Stimulated activated CD4-positive, alpha-beta T cell treated with anti-CD3 and anti-CD28 coated beads, Interleukin-15, amount 100 ng/mL, for 1 hour (primary cell): ENCODE results near the gene USP48.

Experiments
- DNase-seq, 2 donors: peaks; one replicate each; pipeline ENCODE4 v3.0.0-alpha.2; 2020; ENCODE audit warnings: low read depth in 1 of 2, low spot score in 1 of 2

Gene USP48

DNA sequence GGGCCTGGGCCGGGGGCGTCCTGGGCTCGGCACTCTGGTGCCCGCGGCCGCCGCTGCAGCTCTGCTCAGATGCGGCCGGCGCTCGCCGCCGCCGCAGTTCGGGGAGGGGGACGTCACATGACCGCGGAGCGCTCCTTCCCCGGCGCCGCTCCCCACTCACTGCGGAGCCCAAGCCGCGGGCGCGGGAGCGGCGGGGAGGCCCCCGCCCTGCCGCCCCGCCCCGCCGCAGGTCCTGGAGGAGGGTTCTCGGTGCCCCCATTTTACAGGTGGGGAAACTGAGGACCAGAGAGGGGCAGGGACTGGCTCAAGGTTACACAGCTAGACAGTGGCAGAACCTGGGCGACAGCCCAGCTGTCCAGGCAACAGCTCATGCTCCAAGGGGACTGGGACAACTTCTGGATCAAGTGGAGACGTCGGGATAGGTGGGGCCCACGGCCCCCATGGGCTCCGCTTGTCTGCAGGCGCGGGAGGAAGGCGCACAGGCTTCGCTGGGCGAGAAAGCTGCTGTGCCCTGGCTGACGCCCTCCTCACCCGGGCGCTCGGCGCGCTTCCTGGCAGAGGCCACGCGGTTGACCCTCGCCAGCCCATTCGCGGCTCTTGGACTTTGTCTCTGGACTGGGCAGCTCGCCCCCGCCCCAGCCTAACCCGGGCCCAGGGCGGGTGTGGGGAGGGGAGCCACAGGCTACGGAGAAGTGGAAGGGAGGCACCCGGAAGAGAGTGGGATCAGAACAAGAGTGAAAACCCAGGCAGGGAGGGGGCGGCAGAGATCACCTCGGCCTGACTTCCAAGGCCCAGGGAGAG, 113.5 kb downstream of the USP48 start, which contains the start of gene RAP1GAP:
Gene RAP1GAP, minus strand, starts transcription at position 100 of the 801 bp plus-strand sequence. CDS start 49,325 bp downstream, outside the sequence.
- no peak for DNase-seq

DNA sequence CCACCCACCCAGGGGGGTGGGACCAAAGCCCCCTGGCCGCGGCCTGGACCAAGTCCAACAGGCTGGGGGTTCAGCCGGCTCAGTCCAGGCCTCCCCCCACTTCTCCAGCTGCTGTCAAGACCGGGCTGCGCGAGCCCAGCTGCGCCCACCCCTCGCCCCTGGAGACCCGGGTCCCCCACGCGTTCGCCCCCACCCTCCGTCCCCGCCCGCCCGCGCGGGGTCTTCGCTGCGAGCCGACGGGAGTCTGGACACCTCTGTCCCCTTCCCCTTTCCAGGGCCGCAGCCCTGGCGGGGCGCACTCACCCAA, 114.0 kb downstream of the USP48 start:
- no peak for DNase-seq

DNA sequence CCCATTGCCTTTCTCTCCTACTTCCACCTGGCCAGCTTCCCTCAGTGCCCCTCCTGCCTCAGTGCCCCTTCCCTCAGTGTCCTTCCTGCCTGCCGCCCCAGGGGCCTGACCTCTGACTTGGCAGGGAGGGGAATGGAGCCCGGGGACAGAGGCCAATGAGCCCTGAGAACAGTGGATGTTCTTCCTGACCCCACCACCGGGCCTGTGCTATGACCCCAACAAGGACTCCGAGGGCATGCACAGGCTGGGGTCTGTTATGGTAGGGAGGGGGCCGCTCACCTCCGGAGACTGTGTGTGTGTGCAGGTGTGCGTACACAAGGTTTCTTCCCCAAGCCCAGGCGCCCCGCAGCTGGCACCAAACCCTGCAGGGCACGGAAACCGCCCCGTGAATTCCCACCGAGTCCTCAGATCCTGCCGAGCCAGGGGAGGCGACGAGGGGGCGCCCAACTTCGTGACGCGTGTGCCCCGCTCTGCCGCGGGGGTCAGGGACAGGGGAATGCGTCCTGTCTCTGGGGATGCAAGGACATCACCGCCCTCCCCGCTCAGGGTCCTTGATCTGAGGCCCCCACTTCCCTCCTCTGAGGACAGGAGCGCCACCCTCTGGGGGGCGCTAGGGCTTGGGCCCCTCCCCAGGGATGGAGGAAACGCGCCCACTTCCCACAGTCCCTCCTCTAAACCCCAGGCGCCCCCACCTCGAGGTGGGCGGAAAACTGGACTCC, 114.6 kb downstream of the USP48 start:
- DNase-seq: no peak

DNA sequence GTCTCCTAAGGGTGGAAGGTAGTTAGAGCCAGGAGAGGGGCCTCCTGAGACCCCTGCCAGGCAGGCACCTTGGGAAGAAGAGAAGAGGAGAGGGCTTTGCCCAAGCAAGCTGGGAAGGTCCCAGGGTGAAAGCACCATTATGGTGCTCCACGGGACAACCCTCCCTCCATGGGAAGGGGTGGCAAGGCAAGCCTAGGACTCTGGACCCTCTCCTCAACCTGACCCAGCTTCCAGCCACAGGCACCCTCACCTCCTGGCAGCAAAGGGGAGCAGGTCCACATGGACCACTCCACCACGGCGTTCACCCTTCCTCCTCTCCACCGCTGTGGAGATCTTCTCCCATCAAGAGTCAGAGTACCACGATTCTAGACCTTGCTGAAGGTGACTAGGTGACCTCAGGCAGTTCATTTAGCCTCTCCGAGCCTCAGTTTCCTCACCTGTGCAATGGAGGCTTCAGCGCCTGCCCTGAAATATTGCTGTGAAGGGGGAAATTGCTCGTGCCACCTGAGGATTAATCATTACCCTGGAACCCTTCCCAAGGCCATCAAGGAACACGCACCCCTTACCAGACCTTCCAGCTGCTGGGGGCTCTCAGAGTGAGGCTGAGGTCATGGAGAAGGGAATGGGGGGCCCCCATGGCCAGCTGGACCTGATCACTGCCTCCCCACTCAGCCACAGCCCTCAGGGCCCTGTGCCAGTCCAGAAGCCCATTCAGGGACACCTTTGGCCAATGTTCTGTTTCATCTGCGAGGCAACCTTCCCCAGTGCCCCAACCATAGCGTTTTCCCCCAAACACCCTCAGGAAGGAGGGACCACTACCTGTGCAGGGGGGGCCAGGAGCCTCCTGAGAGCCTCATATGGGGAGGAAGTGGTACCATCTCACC, 115.4 kb downstream of the USP48 start:
- DNase-seq: no peak

DNA sequence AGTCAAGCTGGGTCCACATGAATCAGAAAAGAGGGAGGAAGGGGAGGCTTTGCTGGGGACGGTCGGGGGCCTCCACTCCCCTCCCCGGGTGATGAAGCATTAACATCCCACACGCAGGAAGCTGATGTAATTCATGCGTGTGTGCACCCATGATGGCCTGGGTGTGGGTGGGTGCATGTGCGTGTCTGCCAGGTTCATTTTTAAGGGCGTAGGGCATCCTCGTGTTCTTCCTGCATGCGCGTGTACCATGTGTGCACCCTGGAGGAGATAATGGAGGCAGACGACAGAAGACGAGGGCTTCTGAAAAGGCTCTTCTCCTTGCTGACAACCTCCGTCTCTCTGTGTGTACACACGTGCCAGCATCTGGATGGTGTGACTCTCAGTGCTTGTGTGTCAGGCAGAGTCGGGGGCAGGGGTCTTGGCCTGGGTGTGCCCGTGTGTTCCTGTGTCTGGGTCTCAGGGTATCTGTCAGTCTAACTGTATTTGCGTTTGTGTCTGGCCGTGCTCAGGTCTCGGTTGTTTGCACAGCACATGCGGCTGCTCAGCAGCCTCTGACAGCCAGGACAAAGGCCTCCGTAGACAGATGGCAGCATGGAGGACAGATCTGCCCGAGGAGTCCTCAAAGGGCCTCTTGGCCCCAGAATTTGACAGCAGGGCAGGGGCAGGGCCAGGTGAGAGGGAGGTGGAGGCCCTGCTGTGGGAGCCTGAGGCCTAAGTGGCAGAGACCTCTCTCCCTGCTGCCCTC, 116.2 kb downstream of the USP48 start:
- no peak for DNase-seq

DNA sequence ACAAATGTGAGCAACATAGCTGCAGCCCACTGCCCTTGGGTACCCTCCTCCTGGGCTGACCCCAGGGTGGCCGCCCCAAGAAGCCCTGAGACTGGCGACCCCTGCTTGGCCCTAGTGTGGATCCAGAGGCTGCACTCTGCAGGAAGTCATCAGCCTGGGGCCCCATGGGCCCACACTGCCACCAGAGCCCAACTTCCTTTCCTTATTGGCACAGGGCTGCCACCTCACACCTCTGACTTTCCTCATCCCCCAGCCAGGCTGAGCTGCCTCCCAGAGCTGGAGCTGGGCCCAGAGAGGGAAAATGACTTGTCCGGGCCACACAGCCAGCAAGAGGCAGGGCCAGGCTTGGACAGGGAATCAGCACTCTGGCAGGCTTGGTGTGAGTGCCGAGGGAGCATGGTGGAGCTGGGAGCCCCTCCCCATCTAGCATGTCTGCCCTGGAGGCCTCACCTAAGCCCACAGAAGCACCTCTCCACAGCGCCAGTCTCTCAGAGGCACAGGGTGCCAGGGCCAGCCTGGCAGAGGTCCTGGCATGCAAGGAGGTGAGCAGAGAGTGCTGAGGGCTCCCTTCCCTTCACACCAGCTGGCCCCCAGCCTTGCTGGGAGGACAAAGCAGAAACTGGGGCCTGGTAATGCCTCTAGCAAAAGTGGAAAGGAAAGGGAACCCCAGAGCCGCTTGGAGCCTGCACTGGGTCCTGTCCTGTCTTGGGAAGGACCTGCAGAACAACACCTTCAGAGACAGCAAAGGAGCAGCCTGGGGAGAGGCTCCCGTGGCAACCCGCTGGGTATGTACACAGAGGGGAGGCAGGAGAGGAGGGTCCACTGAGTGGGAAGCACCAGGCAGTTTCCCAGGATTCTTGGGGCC, 117.0 kb downstream of the USP48 start:
- DNase-seq: no peak

DNA sequence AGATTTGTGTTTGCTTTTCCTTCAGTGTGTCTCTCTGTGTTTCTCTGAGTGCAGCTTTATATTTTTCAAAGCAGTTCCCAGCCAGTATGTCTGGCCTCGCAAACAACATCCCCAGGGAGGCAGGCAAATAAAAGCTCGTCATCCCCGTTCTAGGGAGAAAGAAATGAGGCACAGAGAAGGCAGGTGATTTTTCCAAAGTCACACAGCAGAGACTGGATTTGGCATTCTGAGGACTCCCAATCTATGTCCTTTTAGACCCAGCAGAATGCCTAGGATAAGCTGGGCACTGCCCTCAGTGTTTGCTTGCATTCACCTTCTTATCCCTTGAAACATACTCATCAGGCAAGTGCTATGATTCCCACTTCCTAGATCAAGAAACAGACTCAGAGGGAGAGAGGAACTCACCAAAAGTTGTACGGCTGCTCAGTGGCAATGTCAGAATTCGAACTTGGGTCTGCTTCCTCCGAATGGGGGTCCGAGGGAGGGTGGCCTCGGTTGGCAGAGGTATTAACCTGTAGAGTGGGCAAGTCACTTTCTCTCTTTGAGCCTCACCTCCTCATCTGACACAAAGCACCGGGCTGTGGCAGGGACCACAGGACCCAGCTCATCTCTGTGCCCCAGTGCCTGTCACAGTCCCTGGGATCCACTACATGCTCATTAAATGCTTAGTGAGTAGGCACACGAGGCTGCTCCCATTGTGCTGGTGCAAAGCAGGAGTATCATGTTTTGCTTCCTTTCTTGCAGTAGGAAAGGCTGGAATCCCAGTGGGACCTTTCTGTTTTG, 118.0 kb downstream of the USP48 start:
- DNase-seq: no peak

DNA sequence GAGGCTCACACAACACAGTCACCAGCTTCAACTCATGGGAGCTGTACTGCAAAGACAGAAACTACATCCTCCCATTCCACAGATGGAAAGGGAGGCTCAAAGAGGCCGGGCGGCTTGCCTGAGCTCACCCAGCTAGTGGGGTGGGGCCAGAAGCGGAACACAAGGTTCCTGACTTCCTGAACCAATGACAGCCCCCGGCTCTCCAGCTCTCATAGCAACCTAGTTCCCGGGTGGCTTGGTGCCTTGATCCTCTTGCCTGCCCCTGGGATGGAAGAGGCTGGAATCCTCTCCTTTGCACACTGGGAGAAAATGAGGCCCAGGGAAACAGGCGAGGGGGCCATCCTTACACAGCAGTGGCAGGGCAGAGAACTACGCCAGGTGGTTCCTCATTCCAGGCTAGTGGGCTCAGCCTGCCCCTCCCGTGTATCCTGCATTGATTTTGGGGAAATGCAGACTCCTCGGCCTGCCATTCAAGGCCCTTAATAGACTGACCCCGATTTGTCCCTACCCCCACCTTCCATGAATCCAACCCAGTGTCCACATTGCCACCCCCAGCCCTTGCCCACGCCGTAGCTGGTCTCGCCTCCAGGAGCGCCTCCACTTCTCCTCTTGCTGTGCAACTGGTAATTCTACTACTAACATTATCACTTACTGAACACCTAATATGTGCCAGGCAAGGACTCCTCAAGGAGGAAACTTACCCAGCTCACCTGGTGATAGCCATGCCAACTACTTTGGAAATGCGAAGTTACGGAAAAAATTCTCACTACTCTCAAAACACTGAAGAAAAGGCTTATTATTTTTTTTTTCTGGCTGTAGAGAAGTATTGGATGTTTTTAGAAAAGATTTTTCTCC, 118.8 kb downstream of the USP48 start:
- DNase-seq: no peak

DNA sequence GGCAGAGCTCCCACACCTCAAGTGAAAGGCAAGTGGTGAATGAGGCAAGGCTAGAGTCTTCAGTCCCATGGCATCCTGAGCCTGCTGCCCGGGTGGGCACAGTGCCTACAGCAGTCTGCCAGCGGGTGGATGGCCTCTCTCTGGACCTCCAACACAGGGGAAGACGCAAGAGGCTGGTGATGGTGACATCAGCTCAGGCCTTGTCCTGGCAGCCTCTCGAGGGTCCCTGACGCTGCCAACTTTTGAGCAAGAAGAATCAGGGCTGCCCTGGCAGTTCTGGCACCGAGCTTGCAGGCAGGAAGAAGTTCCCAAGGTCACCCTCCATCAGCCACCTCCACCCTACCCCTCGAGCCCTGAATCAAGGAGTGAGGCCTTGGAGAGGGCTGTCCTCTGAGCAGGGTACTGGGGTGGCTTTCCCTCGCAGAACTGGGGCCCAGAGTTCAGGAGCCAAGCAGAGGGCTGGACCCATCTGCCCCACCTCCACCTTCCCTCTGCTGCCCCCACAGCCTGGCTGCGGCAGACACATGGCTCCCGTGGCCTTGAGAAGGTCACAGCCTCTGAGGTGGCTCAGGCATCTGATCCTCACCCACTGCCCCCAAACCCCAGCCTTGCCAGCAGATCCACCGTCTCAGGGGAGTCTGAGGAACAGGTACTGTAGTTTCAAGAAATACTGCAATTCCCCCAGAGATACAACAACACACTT, 119.5 kb downstream of the USP48 start:
- DNase-seq: no peak

DNA sequence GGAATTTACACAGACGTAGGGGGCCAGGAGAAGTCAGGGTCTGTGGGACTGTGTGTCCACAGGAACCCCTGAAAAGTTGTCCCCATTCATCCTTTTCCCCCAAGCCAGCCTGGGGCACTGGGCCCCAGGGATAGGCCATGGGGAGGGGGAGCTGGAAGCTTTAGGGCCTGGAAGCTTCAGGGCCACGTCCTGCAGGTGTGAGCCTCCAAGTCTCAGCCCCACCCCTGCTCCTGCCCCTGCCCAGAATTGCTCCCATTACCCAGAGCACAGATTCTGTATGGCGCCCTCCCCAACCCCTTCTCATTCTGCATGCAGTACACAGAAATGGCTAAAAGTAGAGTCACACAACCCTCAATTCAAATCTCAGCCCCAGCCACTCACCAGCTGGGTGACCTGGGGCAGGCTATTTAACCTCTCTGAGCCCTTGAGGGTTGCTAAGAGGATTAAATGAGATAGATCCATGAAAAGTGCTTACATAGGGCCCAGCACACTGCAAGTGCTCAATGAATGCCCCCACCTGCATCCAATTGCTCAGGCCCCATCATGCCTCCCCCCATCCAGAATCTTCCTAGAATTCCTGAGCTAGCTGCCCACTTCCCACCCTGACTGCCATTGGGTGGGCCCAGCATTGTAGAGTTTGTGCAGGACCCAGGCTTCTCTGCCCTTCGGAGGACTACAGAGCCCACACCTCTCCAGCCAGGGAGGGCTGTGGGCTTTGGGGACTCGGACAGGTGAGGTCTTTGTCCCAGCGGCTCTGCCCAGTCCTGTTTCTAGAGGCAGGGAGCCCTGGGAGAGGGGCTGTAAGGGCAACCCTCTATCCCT, 120.3 kb downstream of the USP48 start:
- DNase-seq: no peak

DNA sequence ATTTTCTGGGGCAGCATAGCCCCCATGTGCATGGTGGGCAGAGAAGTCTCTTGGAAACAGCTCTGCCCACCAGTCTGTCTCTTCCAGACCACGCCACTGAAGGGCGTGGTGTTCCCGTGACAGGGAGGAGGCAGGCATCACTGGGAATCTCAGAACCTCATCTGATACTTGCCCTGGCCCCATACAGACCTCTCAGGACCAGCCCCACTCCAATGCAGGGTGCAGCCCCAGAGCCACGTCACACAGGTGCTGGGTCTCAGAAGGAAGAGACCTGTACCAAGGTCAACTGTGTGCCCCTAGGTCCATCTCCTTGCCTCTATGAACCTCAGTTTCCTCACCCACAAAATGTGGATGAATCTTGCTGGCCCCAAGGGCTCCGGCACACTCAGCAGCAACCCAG, 121.1 kb downstream of the USP48 start:
- DNase-seq: no peak

DNA sequence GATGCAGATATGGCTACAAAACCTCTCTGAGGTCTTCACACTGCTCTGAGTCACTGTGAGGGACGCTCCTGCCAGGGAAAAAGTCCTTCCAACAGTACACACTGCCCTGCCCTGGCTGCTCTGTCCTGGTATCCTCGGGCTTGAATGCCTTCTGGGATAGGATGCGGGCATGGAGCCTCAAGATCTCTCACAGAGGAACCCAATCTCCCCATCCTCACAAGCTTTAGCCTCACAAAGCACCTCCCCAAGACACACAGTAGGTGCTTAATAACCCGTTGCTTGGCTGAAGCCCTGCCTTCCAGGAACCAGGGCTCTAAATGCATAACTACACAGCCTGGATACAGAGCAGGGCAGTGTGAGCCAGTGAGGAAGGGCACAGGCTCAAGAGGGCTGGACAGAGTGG, 123.0 kb downstream of the USP48 start:
- DNase-seq: no peak

DNA sequence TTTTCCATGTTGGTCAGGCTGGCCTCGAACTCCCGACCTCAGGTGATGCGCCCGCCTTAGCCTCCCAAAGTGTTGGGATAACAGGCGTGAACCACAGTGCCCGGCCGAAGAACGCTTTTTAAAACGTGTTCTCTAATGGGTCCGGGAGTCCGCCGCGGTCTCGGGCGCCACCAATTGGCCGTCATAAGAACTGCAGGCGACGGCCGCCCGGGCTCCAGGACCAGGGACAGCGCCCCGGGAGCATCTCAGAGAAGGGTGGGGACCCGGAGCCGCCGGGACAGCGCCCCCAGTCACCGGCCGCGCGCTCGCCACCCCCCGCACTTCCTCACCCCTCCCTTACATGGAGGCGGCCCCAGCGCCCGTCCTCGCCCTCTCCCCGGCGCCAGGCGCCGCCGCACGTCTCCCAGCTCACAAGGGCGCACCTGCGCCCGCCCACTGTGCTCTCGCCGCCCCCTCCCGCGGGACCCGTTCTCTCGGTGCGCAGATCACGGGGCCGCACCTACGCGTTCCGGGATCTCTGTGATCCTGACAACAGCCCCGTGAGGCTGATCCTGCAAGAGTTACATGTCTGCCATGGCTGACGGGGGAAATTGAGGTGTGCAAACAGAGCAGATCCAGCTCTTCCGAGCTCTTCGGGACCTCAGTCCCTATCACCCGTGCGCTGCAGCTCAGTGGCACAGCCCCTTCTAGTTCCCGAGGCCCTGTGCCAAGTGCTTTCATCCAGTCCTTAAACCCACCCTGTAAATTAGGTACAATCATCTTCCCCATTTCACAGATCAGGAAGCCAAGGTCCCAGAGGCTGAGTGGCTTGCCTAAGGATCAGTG, 123.6 kb downstream of the USP48 start:
- DNase-seq: peak; percentile 66 to 68

DNA sequence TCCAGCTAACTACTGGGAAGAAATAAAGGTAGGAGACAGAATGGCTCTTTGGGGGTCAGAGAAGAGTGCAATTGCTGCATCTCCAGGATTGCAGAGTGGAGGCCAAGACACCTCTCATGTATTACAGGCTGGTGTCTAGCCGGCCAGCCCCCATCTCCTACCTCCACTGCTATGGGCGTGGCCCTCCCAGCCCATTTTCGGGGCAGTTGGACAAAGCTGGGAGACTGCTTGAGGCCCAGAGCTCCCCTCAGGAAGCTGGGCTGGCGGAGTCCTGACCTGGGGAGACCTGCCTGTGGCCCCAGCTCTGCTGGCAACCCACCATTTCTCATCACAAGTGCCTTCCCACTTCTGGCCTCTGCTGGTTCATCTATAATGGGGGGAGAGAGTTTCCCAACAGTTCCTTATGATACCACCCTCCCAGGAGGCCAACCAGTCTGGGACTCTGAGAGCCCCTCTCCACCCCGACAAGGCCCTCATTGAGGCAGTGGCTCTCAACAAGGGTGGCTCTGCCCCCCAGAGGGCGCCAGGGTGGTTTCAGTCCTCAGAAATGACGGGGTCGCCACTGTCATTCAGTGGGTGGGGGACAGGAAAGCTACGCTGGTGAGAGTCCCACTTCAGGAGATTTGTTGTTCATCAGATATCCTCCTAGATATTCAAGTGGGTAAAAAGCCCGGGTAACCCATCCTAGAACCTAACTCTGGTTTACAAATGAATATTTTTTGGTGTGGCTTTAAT, 125.3 kb downstream of the USP48 start:
- no peak for DNase-seq

DNA sequence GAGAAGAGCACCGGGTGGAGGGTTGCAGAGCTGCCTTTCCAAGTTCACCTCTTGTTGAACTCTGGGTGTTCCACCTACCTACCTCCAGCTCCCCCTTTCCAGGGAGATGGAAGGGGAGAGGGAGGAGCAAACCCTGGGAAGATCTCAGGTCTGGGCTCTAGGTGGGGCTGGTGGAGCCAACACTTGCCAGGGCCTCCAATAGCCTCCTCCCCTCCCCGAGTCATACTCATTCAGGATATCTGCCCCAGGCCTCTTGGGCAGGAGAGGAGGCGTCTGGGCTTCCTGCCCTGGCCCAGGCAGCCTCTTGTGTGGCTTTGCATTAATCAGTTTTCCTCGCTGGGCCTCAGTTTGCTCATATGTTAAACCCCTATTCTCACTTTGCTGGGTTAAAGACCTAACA, 127.2 kb downstream of the USP48 start:
- no peak for DNase-seq
